HepG2 (cell line): ENCODE data around the gene MYLK3. TPM values are rescaled to one million over a fixed set of nuclear protein-coding genes. Genes with fewer than 3 reads are reported as not detected.

Source experiments
- ERF ChIP-seq: IDR thresholded peaks from 2 replicates; pipeline ENCODE4 v1.6.1; 2018; ENCODE audit warnings: missing biosample characterization, missing genetic modification reagents
- ETV6 ChIP-seq: sonication (generic); formaldehyde crosslinking; conservative IDR thresholded peaks from 2 replicates; pipeline ENCODE4 v1.4.0; 2020; ENCODE audit warnings: missing genetic modification reagents
- KDM5A ChIP-seq: fragments of 200-600 bp; sonication (generic); IDR thresholded peaks from 2 replicates; pipeline ENCODE4 v1.7.0; 2018; ENCODE audit warnings: antibody characterized with exemption, mild to moderate bottlenecking, low read length, borderline replicate concordance
- KLF16 ChIP-seq, 2 experiments: sonication (generic) in 1 of 2; formaldehyde crosslinking in 1 of 2; IDR thresholded peaks; 2 replicates each; pipeline versions ENCODE4 v1.6.1 to v1.8.0; 2016 to 2023; ENCODE audit warnings: missing genetic modification reagents in 2 of 2, missing compliant biosample characterization in 1 of 2
- MAFF ChIP-seq: IDR thresholded peaks from 2 replicates; pipeline ENCODE4 v1.6.1; 2011; ENCODE audit warnings: low read depth, low read length, improper control_type of control experiment
- POLR2A ChIP-seq, 2 experiments: IDR thresholded peaks; 2 replicates each; pipeline ENCODE4 v1.6.1; 2011; ENCODE audit warnings: low read depth in 2 of 2, low read length in 2 of 2, mild to moderate bottlenecking in 1 of 2, moderate library complexity in 1 of 2; ENCODE audit not compliant: insufficient read depth in 1 of 2
- POLR2G ChIP-seq: fragments of 200-400 bp; formaldehyde crosslinking; IDR thresholded peaks from 2 replicates; pipeline ENCODE4 v1.6.1; 2018; ENCODE audit warnings: mild to moderate bottlenecking, low read depth, low read length, moderate library complexity
- RELA ChIP-seq: sonication (generic); formaldehyde crosslinking; IDR thresholded peaks from 2 replicates; pipeline ENCODE4 v1.4.0; 2020; ENCODE audit warnings: missing genetic modification reagents
- SMC3 ChIP-seq: IDR thresholded peaks from 2 replicates; pipeline ENCODE4 v1.6.1; 2011; ENCODE audit warnings: low read length, improper control_type of control experiment
- ZBTB39 ChIP-seq: sonication (generic); formaldehyde crosslinking; IDR thresholded peaks from 2 replicates; pipeline ENCODE4 v1.5.0; 2020; ENCODE audit warnings: missing genetic modification reagents
- ZFP37 ChIP-seq: sonication (generic); formaldehyde crosslinking; IDR thresholded peaks from 2 replicates; pipeline ENCODE4 v1.4.0; 2020; ENCODE audit warnings: missing genetic modification reagents, borderline replicate concordance
- ZNF274 ChIP-seq: sonication (generic); formaldehyde crosslinking; IDR thresholded peaks from 2 replicates; pipeline ENCODE4 v1.5.1; 2020; ENCODE audit warnings: mild to moderate bottlenecking, missing genetic modification reagents
- ZNF367 ChIP-seq: sonication (generic); formaldehyde crosslinking; IDR thresholded peaks from 2 replicates; pipeline ENCODE4 v1.4.0; 2020; ENCODE audit warnings: missing genetic modification reagents, borderline replicate concordance
- ZNF431 ChIP-seq: sonication (generic); formaldehyde crosslinking; IDR thresholded peaks from 2 replicates; pipeline ENCODE4 v1.9.0; 2022; ENCODE audit warnings: missing genetic modification reagents, low read depth, mild to moderate bottlenecking, borderline replicate concordance
- ZNF451 ChIP-seq: sonication (generic); formaldehyde crosslinking; IDR thresholded peaks from 2 replicates; pipeline ENCODE4 v1.5.0; 2020; ENCODE audit warnings: mild to moderate bottlenecking, missing genetic modification reagents
- ZNF564 ChIP-seq: sonication (generic); formaldehyde crosslinking; IDR thresholded peaks from 2 replicates; pipeline ENCODE4 v1.8.1; 2023; ENCODE audit warnings: mild to moderate bottlenecking, missing genetic modification reagents
- ZNF570 ChIP-seq: sonication (generic); formaldehyde crosslinking; IDR thresholded peaks from 2 replicates; pipeline ENCODE4 v1.4.0; 2020; ENCODE audit warnings: mild to moderate bottlenecking, missing genetic modification reagents, borderline replicate concordance
- ZNF577 ChIP-seq: sonication (generic); formaldehyde crosslinking; IDR thresholded peaks from 2 replicates; pipeline ENCODE4 v1.4.0; 2020; ENCODE audit warnings: mild to moderate bottlenecking, low read depth, missing genetic modification reagents, borderline replicate concordance
- ZNF615 ChIP-seq: sonication (generic); formaldehyde crosslinking; IDR thresholded peaks from 2 replicates; pipeline ENCODE4 v1.5.0; 2020; ENCODE audit warnings: mild to moderate bottlenecking, missing genetic modification reagents, borderline replicate concordance
- ZNF619 ChIP-seq: sonication (generic); formaldehyde crosslinking; IDR thresholded peaks from 2 replicates; pipeline ENCODE4 v1.4.0; 2020; ENCODE audit warnings: mild to moderate bottlenecking, missing genetic modification reagents
- ZNF776 ChIP-seq: sonication (generic); formaldehyde crosslinking; IDR thresholded peaks from 2 replicates; pipeline ENCODE4 v1.4.0; 2020; ENCODE audit warnings: mild to moderate bottlenecking, missing genetic modification reagents
- polyA plus RNA-seq, 8 experiments: library from polyadenylated mRNA; depleted of rRNA in 3 of 8; stranded (reverse) in 7 of 8; unstranded in 1 of 8; fragments of >200 nt; fragmentation: Illumina TruSeq in 4 of 8; extraction: Trizol in 4 of 8; gene quantifications; 2 replicates each; pipeline versions ENCODE4 v1.2.1 to v1.2.3, GENCODE V29; 2011 to 2016; ENCODE audit warnings: low read depth in 4 of 8, missing spikeins in 1 of 8, mixed read lengths in 1 of 8; ENCODE audit not compliant: insufficient read depth in 1 of 8
- total RNA-seq, 5 experiments: library from RNA; depleted of rRNA; stranded (reverse); fragments of >200 nt; fragmentation: Illumina TruSeq; extraction: Trizol; gene quantifications; 2 replicates each; pipeline ENCODE4 v1.2.3, GENCODE V29; 2016; ENCODE audit warnings: low read depth in 1 of 5
- TF ChIP-seq, protein P1 (sequence below): sonication (generic); formaldehyde crosslinking; IDR thresholded peaks from 2 replicates; pipeline ENCODE4 v1.9.0; 2021; ENCODE audit warnings: missing genetic modification reagents, mild to moderate bottlenecking, borderline replicate concordance
- TF ChIP-seq, protein P2 (sequence below): sonication (generic); formaldehyde crosslinking; IDR thresholded peaks from 2 replicates; pipeline ENCODE4 v1.4.0; 2020; ENCODE audit warnings: low read depth, mild to moderate bottlenecking, missing genetic modification reagents

The MYLK3 gene
- total and polyA plus RNA-seq, 2 of the 13 experiments (the other 11 are each of a cell fraction or from before 2014, with no cell fraction given), result 0.04 to 0.18 TPM

- 0 out of 2 replicates have a peak, but pooled peaks have one; percentile 36 for TF ChIP-seq ZNF451
- peak; percentile 80 for TF ChIP-seq ZNF619 (CRISPR knock-in tag)
- TF ChIP-seq POLR2G, result peak; percentile 76
- TF ChIP-seq, protein P1, sequence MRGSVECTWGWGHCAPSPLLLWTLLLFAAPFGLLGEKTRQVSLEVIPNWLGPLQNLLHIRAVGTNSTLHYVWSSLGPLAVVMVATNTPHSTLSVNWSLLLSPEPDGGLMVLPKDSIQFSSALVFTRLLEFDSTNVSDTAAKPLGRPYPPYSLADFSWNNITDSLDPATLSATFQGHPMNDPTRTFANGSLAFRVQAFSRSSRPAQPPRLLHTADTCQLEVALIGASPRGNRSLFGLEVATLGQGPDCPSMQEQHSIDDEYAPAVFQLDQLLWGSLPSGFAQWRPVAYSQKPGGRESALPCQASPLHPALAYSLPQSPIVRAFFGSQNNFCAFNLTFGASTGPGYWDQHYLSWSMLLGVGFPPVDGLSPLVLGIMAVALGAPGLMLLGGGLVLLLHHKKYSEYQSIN (CRISPR knock-in tag), result no peak
- no peak for TF ChIP-seq ETV6 (CRISPR knock-in tag)
- no peak for TF ChIP-seq ERF (CRISPR knock-in tag)
- TF ChIP-seq ZNF367 (CRISPR knock-in tag), result 0 out of 2 replicates have a peak, but pooled peaks have one; percentile 63
- no peak for TF ChIP-seq MAFF
- TF ChIP-seq, protein P2, sequence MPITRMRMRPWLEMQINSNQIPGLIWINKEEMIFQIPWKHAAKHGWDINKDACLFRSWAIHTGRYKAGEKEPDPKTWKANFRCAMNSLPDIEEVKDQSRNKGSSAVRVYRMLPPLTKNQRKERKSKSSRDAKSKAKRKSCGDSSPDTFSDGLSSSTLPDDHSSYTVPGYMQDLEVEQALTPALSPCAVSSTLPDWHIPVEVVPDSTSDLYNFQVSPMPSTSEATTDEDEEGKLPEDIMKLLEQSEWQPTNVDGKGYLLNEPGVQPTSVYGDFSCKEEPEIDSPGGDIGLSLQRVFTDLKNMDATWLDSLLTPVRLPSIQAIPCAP, result no peak
- peak; percentile 87 for TF ChIP-seq POLR2A (IDR thresholded peaks at IDR 0.05; ENCODE audit: insufficient read depth in 1 of 2, low read depth in 2 of 2, low read length in 2 of 2)
- TF ChIP-seq KDM5A, result peak; percentile 84
- 0 out of 2 replicates have a peak, but pooled peaks have one; percentile 43 for TF ChIP-seq ZNF431 (CRISPR knock-in tag)
- TF ChIP-seq ZNF564 (CRISPR knock-in tag), result peak; percentile 62; the same call in 1 of the 2 replicates
- peak; percentile 95; the same call in 1 of the 2 replicates for TF ChIP-seq ZNF570 (CRISPR knock-in tag)
- no peak for TF ChIP-seq ZFP37
- peak; percentile 72 for TF ChIP-seq ZNF274 (CRISPR knock-in tag)
- TF ChIP-seq ZBTB39 (CRISPR knock-in tag), result no peak
- 0 out of 4 replicates have a peak, but pooled peaks of 1 of the 2 experiments have one; percentile 35 for TF ChIP-seq KLF16 (CRISPR knock-in tag; IDR thresholded peaks at IDR 0.05)
- TF ChIP-seq ZNF615, result 0 out of 2 replicates have a peak, but pooled peaks have one; percentile 63
- TF ChIP-seq ZNF577 (CRISPR knock-in tag), result no peak
- TF ChIP-seq RELA (CRISPR knock-in tag), result peak; percentile 25; the same call in 1 of the 2 replicates
- TF ChIP-seq ZNF776 (CRISPR knock-in tag), result peak; percentile 88
- 0 out of 2 replicates have a peak, but pooled peaks have one; percentile 24 for TF ChIP-seq SMC3
These were observed 58.5 kb downstream of the MYLK3 start, which contains the start of gene ORC6 (continued) for GRCh38 chr16:46689365-46690280.
